ENCODE measurements around the gene ARL8B.
"Not testable (repeated sequence)": the region's sequence is repeated elsewhere in the genome, so short reads cannot be mapped to it uniquely, and the experiment has no call there.

Gene ARL8B

GRCh38 chr3:5113726-5114125 lies 8.4 kb upstream of the ARL8B start:
- DNase-seq = not testable (repeated sequence)

GRCh38 chr3:5115506-5116162 lies 6.5 kb upstream of the ARL8B start:
- DNase-seq = no peak

GRCh38 chr3:5116538-5116937 lies 5.6 kb upstream of the ARL8B start:
- no peak for DNase-seq

GRCh38 chr3:5120446-5120845 lies 1.6 kb upstream of the ARL8B start:
- no peak for DNase-seq

GRCh38 chr3:5122741-5123706 lies 932 bp downstream of the ARL8B start:
- peak; percentile 35 for DNase-seq

- DNase-seq = no peak
Observed at GRCh38 chr3:5123937-5124336, 1.8 kb downstream of the ARL8B start.

- DNase-seq = no peak
Observed at GRCh38 chr3:5126586-5126985, 4.5 kb downstream of the ARL8B start.

GRCh38 chr3:5128849-5129248 lies 6.8 kb downstream of the ARL8B start:
- DNase-seq = no peak

GRCh38 chr3:5133239-5134018 lies 11.3 kb downstream of the ARL8B start:
- no peak for DNase-seq

- DNase-seq = no peak
Observed at GRCh38 chr3:5134019-5134391, 11.9 kb downstream of the ARL8B start.

- DNase-seq = no peak
Observed at GRCh38 chr3:5134499-5134898, 12.4 kb downstream of the ARL8B start.

GRCh38 chr3:5136211-5136918 lies 14.3 kb downstream of the ARL8B start:
- DNase-seq = no peak

GRCh38 chr3:5136919-5137429 lies 14.9 kb downstream of the ARL8B start:
- DNase-seq = no peak

- DNase-seq = no peak
Observed at GRCh38 chr3:5138214-5138981, 16.3 kb downstream of the ARL8B start.

GRCh38 chr3:5140230-5140621 lies 18.1 kb downstream of the ARL8B start:
- no peak for DNase-seq

- DNase-seq = no peak
Observed at GRCh38 chr3:5140839-5141238, 18.7 kb downstream of the ARL8B start.

GRCh38 chr3:5141760-5142159 lies 19.7 kb downstream of the ARL8B start:
- no peak for DNase-seq

- no peak for DNase-seq
Observed at GRCh38 chr3:5143464-5143863, 21.4 kb downstream of the ARL8B start.

- no peak for DNase-seq
Observed at GRCh38 chr3:5144316-5144994, 22.4 kb downstream of the ARL8B start.

- DNase-seq = no peak
Observed at GRCh38 chr3:5145120-5145519, 23.0 kb downstream of the ARL8B start.

GRCh38 chr3:5147152-5147551 lies 25.1 kb downstream of the ARL8B start:
- not testable (repeated sequence) for DNase-seq
